ENCODE results near the gene GBX1. TPM values are rescaled to one million over a fixed set of nuclear protein-coding genes. Genes with fewer than 3 reads are reported as not detected.

GBX1 gene
- total RNA-seq, 4 donors from 2014 or later = not detected

DNA sequence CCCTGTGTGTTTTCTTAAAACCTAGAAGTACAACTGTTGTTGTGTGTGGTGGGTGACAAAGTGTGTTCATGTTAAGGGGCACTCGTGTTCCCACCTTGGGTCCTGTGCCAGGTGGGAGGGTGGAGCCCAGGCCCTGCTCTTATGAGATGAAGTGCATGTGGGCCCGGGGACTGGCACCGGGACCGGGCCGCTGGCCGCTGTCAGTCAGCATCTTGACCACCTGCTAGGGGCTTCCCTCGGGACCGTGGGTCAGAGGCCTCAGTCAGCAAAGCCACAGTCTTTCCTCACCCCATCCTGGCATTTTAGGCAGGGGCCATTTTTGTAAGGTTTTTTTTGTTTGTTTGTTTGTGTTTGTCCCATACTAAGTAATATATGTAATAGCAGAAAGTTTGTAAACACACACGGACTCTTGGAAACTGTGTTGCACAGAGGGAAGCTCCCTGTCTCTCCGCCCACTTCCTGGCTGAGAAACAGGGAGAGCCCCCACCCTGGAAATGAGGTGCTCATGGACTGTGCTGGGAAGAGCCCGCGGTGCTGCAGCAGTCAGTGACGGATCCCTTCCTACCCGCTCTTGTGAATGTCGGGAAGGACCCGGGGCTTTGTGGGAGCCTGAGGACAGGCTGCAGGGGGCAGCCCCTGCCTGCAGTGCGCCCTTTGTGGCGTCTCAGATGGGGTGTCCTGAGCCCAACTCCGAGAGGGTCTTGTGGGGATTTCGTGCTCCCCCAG lies 67.8 kb downstream of the GBX1 start:
- H3K9me3 ChIP-seq = no peaks in the 10 kb centered on the region
- peaks cover 26% of the 10 kb centered on the region for H3K4me1 ChIP-seq
- WGBS = 65% methylated on average over 17 of the region's 20 CpGs
- no peaks in the 10 kb centered on the region for H3K27me3 ChIP-seq
- peak in 1 of 2 donors; percentile 56 for DNase-seq (ENCODE audit: low spot score in 2 of 2)
- H3K27ac ChIP-seq = no peak overlapping the region
- no peak overlapping the region for H3K4me3 ChIP-seq
- TF ChIP-seq, protein P1, sequence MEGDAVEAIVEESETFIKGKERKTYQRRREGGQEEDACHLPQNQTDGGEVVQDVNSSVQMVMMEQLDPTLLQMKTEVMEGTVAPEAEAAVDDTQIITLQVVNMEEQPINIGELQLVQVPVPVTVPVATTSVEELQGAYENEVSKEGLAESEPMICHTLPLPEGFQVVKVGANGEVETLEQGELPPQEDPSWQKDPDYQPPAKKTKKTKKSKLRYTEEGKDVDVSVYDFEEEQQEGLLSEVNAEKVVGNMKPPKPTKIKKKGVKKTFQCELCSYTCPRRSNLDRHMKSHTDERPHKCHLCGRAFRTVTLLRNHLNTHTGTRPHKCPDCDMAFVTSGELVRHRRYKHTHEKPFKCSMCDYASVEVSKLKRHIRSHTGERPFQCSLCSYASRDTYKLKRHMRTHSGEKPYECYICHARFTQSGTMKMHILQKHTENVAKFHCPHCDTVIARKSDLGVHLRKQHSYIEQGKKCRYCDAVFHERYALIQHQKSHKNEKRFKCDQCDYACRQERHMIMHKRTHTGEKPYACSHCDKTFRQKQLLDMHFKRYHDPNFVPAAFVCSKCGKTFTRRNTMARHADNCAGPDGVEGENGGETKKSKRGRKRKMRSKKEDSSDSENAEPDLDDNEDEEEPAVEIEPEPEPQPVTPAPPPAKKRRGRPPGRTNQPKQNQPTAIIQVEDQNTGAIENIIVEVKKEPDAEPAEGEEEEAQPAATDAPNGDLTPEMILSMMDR (IDR thresholded peaks at IDR 0.05) = no peak
- TF ChIP-seq POLR2AphosphoS5 (IDR thresholded peaks at IDR 0.05) = no peak
- no peak for TF ChIP-seq POLR2A (IDR thresholded peaks at IDR 0.05)
- TF ChIP-seq EP300 (IDR thresholded peaks at IDR 0.05) = no peak
- H3K36me3 ChIP-seq = no peaks in the 10 kb centered on the region

Other genes starting within 250 kb of the GBX1 start
- gene KCNH2, start 189.4 kb downstream of the GBX1 start, total RNA-seq = under 1 TPM in 1 of 4 donors, not detected in 3; 0.70 TPM
- gene NOS3, start 176.7 kb downstream of the GBX1 start, total RNA-seq = 10 to 100 TPM in 1 of 4 donors, 1 to 10 TPM in 3; 2.6 to 10.9 (median 6.8) TPM
- gene ATG9B, start 143.2 kb downstream of the GBX1 start, total RNA-seq = 100 to 1,000 TPM in 2 of 4 donors, 10 to 100 TPM in 2; 27.0 to 195 (median 122) TPM
- 10 to 100 TPM; 29.5 to 42.3 (median 31.9) TPM for gene ABCB8, start 139.2 kb downstream of the GBX1 start, total RNA-seq
- gene ASIC3, start 119.2 kb downstream of the GBX1 start, total RNA-seq = 1 to 10 TPM; 2.6 to 8.7 (median 4.1) TPM
- gene CDK5, start 109.8 kb downstream of the GBX1 start, total RNA-seq = 10 to 100 TPM in 3 of 4 donors, 1 to 10 TPM in 1; 7.7 to 14.7 (median 13.4) TPM
- gene SLC4A2, start 108.1 kb downstream of the GBX1 start, total RNA-seq = 10 to 100 TPM; 31.9 to 78.7 (median 59.7) TPM
- gene FASTK, start 86.9 kb downstream of the GBX1 start, total RNA-seq = 100 to 1,000 TPM in 2 of 4 donors, 10 to 100 TPM in 2; 76.8 to 102 (median 90.9) TPM
- gene TMUB1, start 84.2 kb downstream of the GBX1 start, total RNA-seq = 10 to 100 TPM; 32.5 to 50.3 (median 45.7) TPM
- gene AGAP3, start 81.2 kb downstream of the GBX1 start, total RNA-seq = 100 to 1,000 TPM; 126 to 162 (median 134) TPM
- not detected for gene ASB10, start 19.6 kb upstream of the GBX1 start, total RNA-seq
- not detected for gene H2BK1, start 42.8 kb upstream of the GBX1 start, total RNA-seq
- 10 to 100 TPM; 25.3 to 96.5 (median 40.1) TPM for gene ABCF2, start 59.5 kb upstream of the GBX1 start, total RNA-seq
- gene CHPF2, start 64.8 kb upstream of the GBX1 start, total RNA-seq = 10 to 100 TPM; 21.5 to 28.6 (median 25.4) TPM
- 10 to 100 TPM in 2 of 4 donors, 1 to 10 TPM in 2; 9.6 to 15.8 (median 10.9) TPM for gene SMARCD3, start 81.0 kb upstream of the GBX1 start, total RNA-seq
- 10 to 100 TPM; 39.3 to 70.8 (median 41.7) TPM for gene NUB1, start 174.1 kb upstream of the GBX1 start, total RNA-seq
- 1 to 10 TPM in 2 of 4 donors, under 1 TPM in 1, not detected in 1; 0.81 to 2.8 (median 1.4) TPM for gene WDR86, start 242.3 kb upstream of the GBX1 start, total RNA-seq

Data from suprapubic skin (tissue), 4 donors.